Stimulated activated naive CD8-positive, alpha-beta T cell treated with anti-CD3 and anti-CD28 coated beads, Interleukin-15, Interleukin-2, amounts not matched to agents 100 ng/mL and 50 ng/mL, for 24 hours (primary cell): Measurements from ENCODE around the gene INPP4B.

Experiments used
- H3K27ac Mint-ChIP-seq: one replicate; pipeline ENCODE4 v1.8.0; 2021; ENCODE audit warnings: mild to moderate bottlenecking, mixed read lengths
- H3K27me3 Mint-ChIP-seq: one replicate; pipeline ENCODE4 v1.8.0; 2021; ENCODE audit warnings: mixed read lengths
- H3K36me3 Mint-ChIP-seq: one replicate; pipeline ENCODE4 v1.8.0; 2021; ENCODE audit warnings: low read depth, mixed read lengths
- H3K4me1 Mint-ChIP-seq: one replicate; pipeline ENCODE4 v1.8.0; 2021; ENCODE audit warnings: low read depth, mixed read lengths
- H3K4me3 Mint-ChIP-seq: one replicate; pipeline ENCODE4 v1.8.0; 2021; ENCODE audit warnings: mild to moderate bottlenecking, mixed read lengths
- H3K9me3 Mint-ChIP-seq: one replicate; pipeline ENCODE4 v1.8.0; 2021; ENCODE audit warnings: mixed read lengths

The INPP4B gene

GRCh38 chr4:142845293-142846107, 601 bp downstream of the INPP4B start:
- H3K27ac Mint-ChIP-seq = no peak overlapping the region
- no peaks in the 10 kb centered on the region for H3K36me3 Mint-ChIP-seq
- H3K4me1 Mint-ChIP-seq = peaks cover 10% of the 10 kb centered on the region
- peak overlapping the region; percentile 84 for H3K4me3 Mint-ChIP-seq
- H3K27me3 Mint-ChIP-seq = peaks cover 48% of the 10 kb centered on the region
- no peaks in the 10 kb centered on the region for H3K9me3 Mint-ChIP-seq

- Mint-ChIP-seq H3K27ac (no peak overlapping the region), H3K27me3 (peaks cover 48% of the 10 kb centered on the region), H3K36me3 (no peaks in the 10 kb centered on the region), H3K9me3 (no peaks in the 10 kb centered on the region), H3K4me1 (peaks cover 10% of the 10 kb centered on the region), H3K4me3 (peak overlapping the region; percentile 84)
Observed at GRCh38 chr4:142844782-142845181, 1.3 kb downstream of the INPP4B start.

GRCh38 chr4:142840516-142841123, 5.5 kb downstream of the INPP4B start:
- no peak overlapping the region for H3K27ac Mint-ChIP-seq
- H3K36me3 Mint-ChIP-seq = no peaks in the 10 kb centered on the region
- no peaks in the 10 kb centered on the region for H3K9me3 Mint-ChIP-seq
- no peak overlapping the region for H3K4me3 Mint-ChIP-seq
- peaks cover 10% of the 10 kb centered on the region for H3K4me1 Mint-ChIP-seq
- H3K27me3 Mint-ChIP-seq = peaks cover 21% of the 10 kb centered on the region

DNA sequence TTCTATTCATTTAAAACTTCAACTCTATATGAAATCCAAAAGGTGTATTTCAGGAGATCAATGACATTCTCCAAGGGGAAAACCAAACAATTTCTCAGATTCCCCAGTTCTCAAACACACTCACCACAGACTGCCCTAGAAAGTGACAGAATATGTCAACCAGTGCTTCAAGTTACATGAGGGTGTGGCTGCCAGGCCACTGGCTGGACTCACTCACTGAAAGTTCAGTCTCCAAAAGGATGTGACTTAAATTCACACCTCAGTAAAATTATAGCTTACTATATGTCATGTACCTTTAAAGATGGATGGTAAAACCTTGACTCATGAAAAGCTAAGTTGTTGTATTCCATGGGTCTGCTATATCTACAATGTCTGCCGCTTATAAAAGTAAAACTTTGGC, 7.3 kb downstream of the INPP4B start:
- H3K9me3 Mint-ChIP-seq = no peaks in the 10 kb centered on the region
- no peaks in the 10 kb centered on the region for H3K4me1 Mint-ChIP-seq
- H3K27me3 Mint-ChIP-seq = peaks cover 2% of the 10 kb centered on the region
- H3K36me3 Mint-ChIP-seq = no peaks in the 10 kb centered on the region
- H3K4me3 Mint-ChIP-seq = no peak overlapping the region
- no peak overlapping the region for H3K27ac Mint-ChIP-seq

DNA sequence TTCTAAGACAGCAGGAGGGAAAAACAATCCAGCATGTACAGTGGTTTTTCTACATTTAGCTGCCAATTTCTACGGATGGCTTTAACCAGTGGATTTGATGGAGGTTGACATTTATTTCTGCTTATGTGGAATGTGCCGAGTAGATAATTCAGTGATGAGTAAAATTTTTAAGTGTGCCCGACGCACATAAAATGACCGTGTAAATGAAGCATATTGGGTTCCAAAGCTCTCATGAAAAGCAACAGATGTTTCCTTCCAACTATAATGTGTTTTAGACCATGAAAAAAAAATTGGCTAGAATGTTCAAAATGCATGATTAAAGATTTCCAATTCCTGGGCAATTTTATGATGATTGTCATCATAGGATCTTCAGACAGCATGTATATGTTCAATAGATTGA, 14.1 kb downstream of the INPP4B start:
- H3K36me3 Mint-ChIP-seq = no peaks in the 10 kb centered on the region
- no peaks in the 10 kb centered on the region for H3K9me3 Mint-ChIP-seq
- peaks cover 6% of the 10 kb centered on the region for H3K27me3 Mint-ChIP-seq

GRCh38 chr4:142826503-142827241, 19.4 kb downstream of the INPP4B start:
- peaks cover 10% of the 10 kb centered on the region for H3K4me1 Mint-ChIP-seq
- H3K9me3 Mint-ChIP-seq = no peaks in the 10 kb centered on the region
- peaks cover 6% of the 10 kb centered on the region for H3K27me3 Mint-ChIP-seq
- no peak overlapping the region for H3K4me3 Mint-ChIP-seq
- H3K27ac Mint-ChIP-seq = no peak overlapping the region
- no peaks in the 10 kb centered on the region for H3K36me3 Mint-ChIP-seq

More for the DNA sequence above, 14.1 kb downstream of the INPP4B start:
- no peak overlapping the region for H3K27ac Mint-ChIP-seq
- no peaks in the 10 kb centered on the region for H3K4me1 Mint-ChIP-seq
- H3K4me3 Mint-ChIP-seq = no peak overlapping the region

GRCh38 chr4:142824368-142824767, 21.7 kb downstream of the INPP4B start:
- Mint-ChIP-seq H3K36me3 (no peaks in the 10 kb centered on the region), H3K27me3 (peaks cover 9% of the 10 kb centered on the region), H3K9me3 (no peaks in the 10 kb centered on the region), H3K4me1 (peaks cover 10% of the 10 kb centered on the region), H3K4me3 (no peak overlapping the region), H3K27ac (peak overlapping the region; percentile 74)

GRCh38 chr4:142823796-142824195, 22.3 kb downstream of the INPP4B start:
- Mint-ChIP-seq H3K27ac (peak overlapping the region; percentile 74), H3K9me3 (no peaks in the 10 kb centered on the region), H3K36me3 (no peaks in the 10 kb centered on the region), H3K4me1 (peaks cover 10% of the 10 kb centered on the region), H3K27me3 (peaks cover 8% of the 10 kb centered on the region), H3K4me3 (no peak overlapping the region)

- H3K27ac Mint-ChIP-seq = no peak overlapping the region
- H3K36me3 Mint-ChIP-seq = no peaks in the 10 kb centered on the region
- H3K4me1 Mint-ChIP-seq = peaks cover 27% of the 10 kb centered on the region
- H3K9me3 Mint-ChIP-seq = no peaks in the 10 kb centered on the region
- H3K27me3 Mint-ChIP-seq = peaks cover 3% of the 10 kb centered on the region
- no peak overlapping the region for H3K4me3 Mint-ChIP-seq
Observed at GRCh38 chr4:142818476-142818875, 27.6 kb downstream of the INPP4B start.

- H3K27ac Mint-ChIP-seq = no peak overlapping the region
- H3K27me3 Mint-ChIP-seq = peaks cover 3% of the 10 kb centered on the region
Observed at GRCh38 chr4:142818031-142818430, 28.1 kb downstream of the INPP4B start.

DNA sequence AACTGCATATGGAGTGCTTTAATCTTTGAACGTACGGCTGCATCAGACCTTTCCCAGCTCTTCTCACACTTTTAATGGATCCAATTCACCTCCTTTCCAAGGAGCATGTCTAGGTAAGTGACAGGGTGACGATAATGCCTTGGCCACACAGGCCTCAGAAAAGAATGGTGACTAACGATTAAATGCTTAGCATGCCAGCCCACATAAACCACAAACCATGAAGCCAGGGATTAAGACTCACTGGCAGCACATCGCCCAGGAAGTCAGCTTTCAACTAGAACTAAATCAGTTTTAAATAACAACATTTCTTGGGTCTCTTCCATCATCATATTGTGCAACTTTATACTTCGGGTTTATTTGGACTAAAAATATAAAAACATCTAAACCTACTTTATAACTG, 28.7 kb downstream of the INPP4B start:
- Mint-ChIP-seq H3K36me3 (no peaks in the 10 kb centered on the region), H3K27me3 (peaks cover 3% of the 10 kb centered on the region), H3K27ac (peak overlapping the region; percentile 86), H3K4me1 (peaks cover 27% of the 10 kb centered on the region), H3K9me3 (no peaks in the 10 kb centered on the region), H3K4me3 (peak overlapping the region; percentile 61)

More at GRCh38 chr4:142818031-142818430, 28.1 kb downstream of the INPP4B start:
- H3K9me3 Mint-ChIP-seq = no peaks in the 10 kb centered on the region
- H3K4me1 Mint-ChIP-seq = peaks cover 27% of the 10 kb centered on the region
- H3K36me3 Mint-ChIP-seq = no peaks in the 10 kb centered on the region
- peak overlapping the region; percentile 61 for H3K4me3 Mint-ChIP-seq

GRCh38 chr4:142815834-142816233, 30.3 kb downstream of the INPP4B start:
- Mint-ChIP-seq H3K9me3 (no peaks in the 10 kb centered on the region), H3K27me3 (peaks cover 3% of the 10 kb centered on the region), H3K36me3 (no peaks in the 10 kb centered on the region), H3K27ac (peak overlapping the region; percentile 16), H3K4me1 (peaks cover 27% of the 10 kb centered on the region), H3K4me3 (no peak overlapping the region)

DNA sequence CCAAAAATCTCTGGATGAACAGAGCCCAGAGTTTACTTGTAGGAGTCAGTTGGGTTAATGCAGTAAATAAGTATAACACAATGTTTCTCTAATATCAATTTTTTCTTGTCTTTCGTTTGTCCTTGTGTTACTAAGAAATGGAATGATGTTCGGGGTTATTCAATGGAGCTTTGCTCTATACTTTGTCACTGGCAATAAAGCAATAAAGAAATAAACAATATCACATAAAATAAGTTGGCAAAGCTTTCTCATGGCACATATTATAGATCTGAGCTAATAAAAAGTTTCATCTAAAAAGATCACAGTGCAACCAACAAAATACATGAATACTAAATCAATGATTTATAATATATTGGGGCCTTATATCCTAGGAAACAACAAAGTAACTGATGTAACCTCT, 32.7 kb downstream of the INPP4B start:
- peaks cover 27% of the 10 kb centered on the region for H3K4me1 Mint-ChIP-seq

GRCh38 chr4:142812091-142812490, 34.0 kb downstream of the INPP4B start:
- H3K4me3 Mint-ChIP-seq = no peak overlapping the region
- no peaks in the 10 kb centered on the region for H3K27me3 Mint-ChIP-seq
- no peaks in the 10 kb centered on the region for H3K9me3 Mint-ChIP-seq
- peaks cover 16% of the 10 kb centered on the region for H3K4me1 Mint-ChIP-seq
- H3K36me3 Mint-ChIP-seq = no peaks in the 10 kb centered on the region
- no peak overlapping the region for H3K27ac Mint-ChIP-seq

More for the DNA sequence above, 32.7 kb downstream of the INPP4B start:
- H3K27ac Mint-ChIP-seq = no peak overlapping the region
- H3K4me3 Mint-ChIP-seq = no peak overlapping the region
- H3K9me3 Mint-ChIP-seq = no peaks in the 10 kb centered on the region
- no peaks in the 10 kb centered on the region for H3K36me3 Mint-ChIP-seq
- H3K27me3 Mint-ChIP-seq = no peaks in the 10 kb centered on the region

GRCh38 chr4:142811034-142811433, 35.1 kb downstream of the INPP4B start:
- Mint-ChIP-seq H3K27ac (no peak overlapping the region), H3K4me1 (peaks cover 8% of the 10 kb centered on the region), H3K4me3 (no peak overlapping the region), H3K27me3 (no peaks in the 10 kb centered on the region), H3K9me3 (no peaks in the 10 kb centered on the region), H3K36me3 (no peaks in the 10 kb centered on the region)
